ENCODE data around the gene DPM2. TPM values are rescaled to one million over a fixed set of nuclear protein-coding genes. Genes with fewer than 3 reads are reported as not detected.

Gene DPM2
- total and polyA plus RNA-seq, 7 donors = 9.7 to 39.6 (median 16.6) TPM

DNA sequence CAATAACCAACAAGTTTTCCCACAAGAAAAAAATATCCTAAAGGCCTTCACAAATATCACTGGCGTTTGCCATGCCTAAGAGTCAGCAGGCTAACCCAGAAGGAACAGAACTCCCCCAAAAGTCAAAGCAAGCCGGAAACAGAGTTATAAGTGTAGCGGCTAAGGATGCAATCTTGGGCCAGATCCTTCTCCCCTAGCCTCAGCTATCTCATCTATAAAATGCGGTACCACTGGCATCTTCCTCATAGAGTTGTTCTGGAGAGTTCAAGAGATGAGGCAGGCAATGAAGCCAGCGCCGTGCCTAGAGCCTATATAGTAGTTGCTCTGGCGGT is 632 bp downstream of the DPM2 start:
- peak overlapping the region; percentile 66 for H3K27ac ChIP-seq
- TF ChIP-seq, protein P1, sequence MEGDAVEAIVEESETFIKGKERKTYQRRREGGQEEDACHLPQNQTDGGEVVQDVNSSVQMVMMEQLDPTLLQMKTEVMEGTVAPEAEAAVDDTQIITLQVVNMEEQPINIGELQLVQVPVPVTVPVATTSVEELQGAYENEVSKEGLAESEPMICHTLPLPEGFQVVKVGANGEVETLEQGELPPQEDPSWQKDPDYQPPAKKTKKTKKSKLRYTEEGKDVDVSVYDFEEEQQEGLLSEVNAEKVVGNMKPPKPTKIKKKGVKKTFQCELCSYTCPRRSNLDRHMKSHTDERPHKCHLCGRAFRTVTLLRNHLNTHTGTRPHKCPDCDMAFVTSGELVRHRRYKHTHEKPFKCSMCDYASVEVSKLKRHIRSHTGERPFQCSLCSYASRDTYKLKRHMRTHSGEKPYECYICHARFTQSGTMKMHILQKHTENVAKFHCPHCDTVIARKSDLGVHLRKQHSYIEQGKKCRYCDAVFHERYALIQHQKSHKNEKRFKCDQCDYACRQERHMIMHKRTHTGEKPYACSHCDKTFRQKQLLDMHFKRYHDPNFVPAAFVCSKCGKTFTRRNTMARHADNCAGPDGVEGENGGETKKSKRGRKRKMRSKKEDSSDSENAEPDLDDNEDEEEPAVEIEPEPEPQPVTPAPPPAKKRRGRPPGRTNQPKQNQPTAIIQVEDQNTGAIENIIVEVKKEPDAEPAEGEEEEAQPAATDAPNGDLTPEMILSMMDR (IDR thresholded peaks at IDR 0.05) = no peak
- H3K4me3 ChIP-seq = peak overlapping the region; percentile 80
- 9 to 14% (median 10%) methylated on average over 7 of the region's 7 CpGs for WGBS, 3 donors
- intact Hi-C loops (cut with DNase I) = no loop called here
- H3K36me3 ChIP-seq (ENCODE audit: insufficient read depth in 1 of 2, low read depth in 1 of 2) = peaks cover 0 to 9% of the 10 kb centered on the region in 2 donors
- no peak for DNase-seq
- H3K27me3 ChIP-seq (ENCODE audit: insufficient read depth in 3 of 3, low read length in 2 of 3) = peaks cover 0 to 2% (median under 1%) of the 10 kb centered on the region in 3 donors
- ATAC-seq = no peak
- no peaks in the 10 kb centered on the region for H3K9me3 ChIP-seq
- peaks cover 10% of the 10 kb centered on the region for H3K4me1 ChIP-seq

DNA sequence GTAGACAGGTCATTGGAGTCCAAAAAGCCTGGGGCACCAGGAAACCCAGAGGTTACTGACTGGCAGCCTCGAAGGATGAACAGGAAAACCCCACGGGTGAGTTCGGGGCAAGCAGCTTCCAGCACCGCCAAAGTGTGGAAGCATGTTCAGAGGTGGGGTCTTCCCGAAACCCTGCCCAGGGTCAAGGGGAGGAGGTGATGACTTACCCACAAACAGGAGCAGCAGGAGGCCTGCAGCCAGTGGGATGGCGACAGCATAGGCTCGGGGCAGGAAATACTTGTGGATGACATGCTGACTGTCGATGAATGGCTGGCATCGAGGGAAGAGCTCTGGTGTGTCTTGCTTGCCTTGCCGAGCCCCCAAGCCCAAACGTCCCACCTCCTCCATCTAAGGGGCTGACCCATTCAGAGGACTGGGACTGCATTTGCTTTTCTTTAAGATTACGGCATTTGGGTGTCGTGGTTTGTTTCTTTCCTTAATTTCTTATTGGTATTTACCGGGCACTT is 1.3 kb downstream of the DPM2 start:
- H3K36me3 ChIP-seq (ENCODE audit: insufficient read depth in 1 of 2, low read depth in 1 of 2) = peaks cover 0 to 9% of the 10 kb centered on the region in 2 donors
- peak overlapping the region; percentile 80 for H3K4me3 ChIP-seq
- H3K27ac ChIP-seq = no peak overlapping the region
- ATAC-seq (no peak), DNase-seq (no peak)
- peaks cover 0 to 7% (median 2%) of the 10 kb centered on the region in 3 donors for H3K27me3 ChIP-seq (ENCODE audit: insufficient read depth in 3 of 3, low read length in 2 of 3)
- WGBS, 3 donors = 68 to 76% (median 70%) methylated on average over 14 of the region's 14 CpGs
- no peaks in the 10 kb centered on the region for H3K9me3 ChIP-seq
- TF ChIP-seq, protein P1 (IDR thresholded peaks at IDR 0.05) = no peak
- intact Hi-C loops (cut with DNase I) = no loop called here
- H3K4me1 ChIP-seq = peaks cover 10% of the 10 kb centered on the region

DNA sequence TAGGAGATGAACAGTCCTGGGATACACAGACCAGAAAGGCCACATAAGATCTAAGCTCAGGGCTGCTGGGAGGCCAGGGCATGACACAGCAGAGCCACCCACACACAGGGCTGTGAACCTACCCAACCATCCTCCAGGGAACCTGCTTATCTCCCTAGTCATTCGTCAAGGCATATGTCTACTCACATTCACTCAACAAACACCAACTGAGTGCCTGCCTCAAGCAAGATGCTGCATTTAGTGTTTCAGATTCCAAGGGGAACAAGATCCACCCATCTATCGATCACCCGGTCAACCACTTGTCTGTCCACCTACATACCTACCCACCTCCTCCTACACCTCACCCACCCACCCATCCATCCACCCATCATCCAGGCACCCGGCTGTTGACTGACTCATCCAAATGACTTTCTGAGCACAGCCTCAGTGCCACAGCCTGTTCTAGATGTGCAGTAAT is 1.9 kb downstream of the DPM2 start:
- Histone ChIP-seq H3K4me3 (no peak overlapping the region), H3K36me3 (ENCODE audit: insufficient read depth in 1 of 2, low read depth in 1 of 2) (peaks cover 0 to 9% of the 10 kb centered on the region in 2 donors), H3K27me3 (ENCODE audit: insufficient read depth in 3 of 3, low read length in 2 of 3) (peaks cover 0 to 13% (median 2%) of the 10 kb centered on the region in 3 donors), H3K27ac (no peak overlapping the region), H3K9me3 (no peaks in the 10 kb centered on the region), H3K4me1 (peaks cover 10% of the 10 kb centered on the region)
- 75 to 84% (median 80%) methylated on average over 4 of the region's 4 CpGs for WGBS, 3 donors
- TF ChIP-seq, protein P1 (IDR thresholded peaks at IDR 0.05) = no peak
- DNase-seq = no peak
- intact Hi-C loops (cut with DNase I) = no loop called here
- ATAC-seq = no peak

DNA sequence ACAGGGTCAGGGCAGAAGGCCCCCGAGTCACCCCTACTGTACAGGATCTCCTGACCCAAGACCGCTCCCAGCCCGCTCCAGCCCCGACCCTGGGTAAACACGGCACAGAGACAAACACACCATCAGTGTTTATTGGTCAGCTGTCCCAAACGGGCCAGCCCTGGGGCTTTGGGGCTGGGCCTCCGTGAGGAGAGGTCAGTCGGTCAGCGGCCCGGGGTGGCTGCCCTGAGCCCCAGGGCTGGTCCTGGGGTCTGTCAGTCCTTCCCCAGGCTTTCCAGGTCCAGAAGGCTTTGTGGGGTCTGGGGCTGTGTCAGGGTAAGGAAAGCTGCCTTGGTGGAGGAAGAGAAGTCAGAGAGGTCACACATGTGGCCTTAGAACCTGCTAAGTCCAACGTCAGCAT is 2.7 kb downstream of the DPM2 start:
- Histone ChIP-seq H3K4me1 (peaks cover 10% of the 10 kb centered on the region), H3K27ac (no peak overlapping the region), H3K36me3 (ENCODE audit: insufficient read depth in 1 of 2, low read depth in 1 of 2) (peaks cover 0 to 9% of the 10 kb centered on the region in 2 donors), H3K4me3 (no peak overlapping the region), H3K9me3 (no peaks in the 10 kb centered on the region), H3K27me3 (ENCODE audit: insufficient read depth in 3 of 3, low read length in 2 of 3) (peaks cover 0 to 18% (median 2%) of the 10 kb centered on the region in 3 donors)
- TF ChIP-seq, protein P1 (IDR thresholded peaks at IDR 0.05) = no peak
- DNase-seq (no peak), ATAC-seq (no peak)
- 65 to 70% (median 67%) methylated on average over 11 of the region's 11 CpGs for whole genome bisulfite sequencing, 3 donors
- intact Hi-C loops (cut with DNase I) = no loop called here

DNA sequence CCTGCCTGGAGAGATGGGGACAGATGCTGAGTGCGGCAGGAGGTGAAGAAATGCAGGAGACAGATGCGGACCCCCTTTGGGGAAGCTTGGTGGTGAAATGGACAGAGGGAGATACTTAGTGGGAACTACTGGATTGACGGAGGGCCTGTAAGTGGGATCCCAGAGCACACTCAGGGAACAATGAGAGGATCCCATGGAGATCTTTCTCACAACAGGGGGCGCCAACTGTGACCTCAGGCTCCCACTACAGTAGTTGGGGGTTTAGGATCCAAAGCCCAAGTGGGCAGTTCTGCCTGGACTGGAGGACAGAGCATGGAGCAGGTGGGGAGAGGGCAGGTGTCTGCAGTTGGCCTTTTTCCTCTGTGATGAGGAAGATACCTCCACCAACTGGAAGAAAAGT is 3.4 kb downstream of the DPM2 start:
- H3K4me3 ChIP-seq = no peak overlapping the region
- H3K36me3 ChIP-seq (ENCODE audit: insufficient read depth in 1 of 2, low read depth in 1 of 2) = peaks cover 0 to 9% of the 10 kb centered on the region in 2 donors
- peaks cover 10% of the 10 kb centered on the region for H3K4me1 ChIP-seq
- peaks cover 0 to 25% (median 2%) of the 10 kb centered on the region in 3 donors for H3K27me3 ChIP-seq (ENCODE audit: insufficient read depth in 3 of 3, low read length in 2 of 3)
- WGBS, 3 donors = 89 to 93% (median 90%) methylated on average over 4 of the region's 4 CpGs
- TF ChIP-seq, protein P1 (IDR thresholded peaks at IDR 0.05) = no peak
- H3K27ac ChIP-seq = no peak overlapping the region
- no peaks in the 10 kb centered on the region for H3K9me3 ChIP-seq
- DNase-seq = no peak
- intact Hi-C loops (cut with DNase I) = no loop called here
- ATAC-seq = no peak

All from psoas muscle (tissue), 8 donors.